ENCODE data around the gene CDAN1.
"Not testable (repeated sequence)": the region's sequence is repeated elsewhere in the genome, so short reads cannot be mapped to it uniquely, and the experiment has no call there.

The CDAN1 gene

DNA sequence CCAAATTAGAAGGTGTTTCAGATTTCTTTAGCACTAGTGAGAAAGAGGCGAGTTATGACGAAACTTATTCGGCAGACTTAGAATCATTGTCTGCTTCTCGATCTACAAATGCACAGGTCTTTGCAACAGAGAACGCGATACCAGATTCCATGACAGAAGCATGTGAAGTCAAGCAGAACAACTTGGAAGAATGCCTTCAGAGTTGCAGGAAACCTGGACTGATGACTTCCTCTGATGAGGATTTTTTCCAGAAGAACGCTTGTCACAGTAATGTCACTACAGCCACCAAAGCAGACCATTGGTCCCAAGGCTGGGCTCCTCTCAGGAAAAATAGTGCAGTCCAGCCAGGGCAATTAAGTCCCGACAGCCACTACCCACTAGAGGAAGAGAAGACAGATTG is 50.6 kb downstream of the CDAN1 start:
- in situ Hi-C loops (cut with HindIII; ENCODE audit: low sequenced_read_pairs): no loop called here
- DNase-seq (ENCODE audit: low read depth, low spot score): no peak
- TF ChIP-seq, protein P1, sequence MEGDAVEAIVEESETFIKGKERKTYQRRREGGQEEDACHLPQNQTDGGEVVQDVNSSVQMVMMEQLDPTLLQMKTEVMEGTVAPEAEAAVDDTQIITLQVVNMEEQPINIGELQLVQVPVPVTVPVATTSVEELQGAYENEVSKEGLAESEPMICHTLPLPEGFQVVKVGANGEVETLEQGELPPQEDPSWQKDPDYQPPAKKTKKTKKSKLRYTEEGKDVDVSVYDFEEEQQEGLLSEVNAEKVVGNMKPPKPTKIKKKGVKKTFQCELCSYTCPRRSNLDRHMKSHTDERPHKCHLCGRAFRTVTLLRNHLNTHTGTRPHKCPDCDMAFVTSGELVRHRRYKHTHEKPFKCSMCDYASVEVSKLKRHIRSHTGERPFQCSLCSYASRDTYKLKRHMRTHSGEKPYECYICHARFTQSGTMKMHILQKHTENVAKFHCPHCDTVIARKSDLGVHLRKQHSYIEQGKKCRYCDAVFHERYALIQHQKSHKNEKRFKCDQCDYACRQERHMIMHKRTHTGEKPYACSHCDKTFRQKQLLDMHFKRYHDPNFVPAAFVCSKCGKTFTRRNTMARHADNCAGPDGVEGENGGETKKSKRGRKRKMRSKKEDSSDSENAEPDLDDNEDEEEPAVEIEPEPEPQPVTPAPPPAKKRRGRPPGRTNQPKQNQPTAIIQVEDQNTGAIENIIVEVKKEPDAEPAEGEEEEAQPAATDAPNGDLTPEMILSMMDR (IDR thresholded peaks at IDR 0.05; ENCODE audit: low read depth, low read length): no peak
- H3K4me3 ChIP-seq (ENCODE audit: low read depth, low read length): no peak overlapping the region

DNA sequence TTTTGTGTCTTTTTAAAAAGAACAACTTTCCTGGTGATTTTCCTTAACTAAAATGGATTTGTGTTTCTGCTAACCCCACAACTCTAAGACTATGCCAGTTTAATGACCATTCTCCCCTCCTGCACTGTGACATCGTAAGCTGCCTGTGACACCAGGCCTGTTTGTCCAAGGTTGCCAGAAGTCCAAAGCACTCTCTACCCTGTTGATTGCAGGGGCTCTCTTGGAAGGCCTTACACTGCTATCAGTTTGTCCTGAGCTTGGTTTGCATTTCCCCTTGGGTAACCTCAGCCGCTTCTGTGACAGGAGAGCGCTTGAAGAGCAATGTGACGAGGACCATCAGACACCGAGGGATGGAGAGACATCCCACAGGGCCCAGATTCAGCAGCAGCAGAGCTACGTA is 55.8 kb downstream of the CDAN1 start:
- in situ Hi-C loops (cut with HindIII; ENCODE audit: low sequenced_read_pairs): no loop called here
- no peak overlapping the region for H3K4me3 ChIP-seq (ENCODE audit: low read depth, low read length)
- TF ChIP-seq, protein P1 (IDR thresholded peaks at IDR 0.05; ENCODE audit: low read depth, low read length): no peak
- DNase-seq (ENCODE audit: low read depth, low spot score): no peak

GRCh38 chr15:42680142-42680482 is 56.8 kb downstream of the CDAN1 start:
- in situ Hi-C loops (cut with HindIII; ENCODE audit: low sequenced_read_pairs); H3K4me3 ChIP-seq (ENCODE audit: low read depth, low read length); DNase-seq (ENCODE audit: low read depth, low spot score): not testable (repeated sequence)

DNA sequence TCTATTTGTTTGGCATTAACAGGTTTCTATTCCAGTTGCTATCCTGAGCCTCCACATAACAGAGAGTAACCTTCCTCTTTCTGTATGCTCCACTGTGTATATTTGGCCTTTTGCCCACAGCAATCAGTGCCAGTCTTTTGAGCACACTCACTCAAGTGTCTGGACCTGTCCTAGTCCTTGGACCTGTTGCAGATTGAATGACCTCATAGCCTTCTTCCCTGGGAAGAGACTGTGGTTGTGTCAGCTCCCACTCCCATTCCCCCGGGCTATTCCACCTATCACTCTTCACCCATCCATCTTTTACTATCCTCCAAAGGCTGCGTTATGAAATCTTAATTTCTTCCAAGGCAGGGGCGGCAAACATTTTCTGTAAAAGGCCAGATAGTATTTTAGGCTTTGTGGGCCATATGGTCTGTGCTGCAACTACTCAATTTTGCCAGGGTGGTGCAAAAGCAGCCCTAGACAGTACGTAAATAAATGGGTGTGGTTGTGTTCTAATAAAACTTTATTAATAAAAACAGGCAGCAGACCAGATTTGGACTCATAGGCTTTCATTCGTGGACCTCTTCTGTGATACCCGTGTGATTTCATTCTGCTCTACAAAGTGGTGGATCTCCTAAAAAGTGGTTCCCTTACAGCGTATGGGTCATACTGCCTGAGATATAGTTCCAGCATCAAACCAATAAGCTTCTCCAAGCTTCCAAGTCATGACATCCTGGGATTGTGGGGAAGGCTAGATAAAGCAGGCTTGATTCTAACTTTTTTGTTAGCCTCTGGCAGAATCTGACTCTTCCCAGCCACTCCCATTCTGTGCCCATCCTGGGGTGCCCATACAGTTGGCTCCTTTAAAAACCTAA is 57.4 kb downstream of the CDAN1 start:
- in situ Hi-C loops (cut with HindIII; ENCODE audit: low sequenced_read_pairs): no loop called here
- no peak overlapping the region for H3K4me3 ChIP-seq (ENCODE audit: low read depth, low read length)
- TF ChIP-seq, protein P1 (IDR thresholded peaks at IDR 0.05; ENCODE audit: low read depth, low read length): no peak
- DNase-seq (ENCODE audit: low read depth, low spot score): no peak

DNA sequence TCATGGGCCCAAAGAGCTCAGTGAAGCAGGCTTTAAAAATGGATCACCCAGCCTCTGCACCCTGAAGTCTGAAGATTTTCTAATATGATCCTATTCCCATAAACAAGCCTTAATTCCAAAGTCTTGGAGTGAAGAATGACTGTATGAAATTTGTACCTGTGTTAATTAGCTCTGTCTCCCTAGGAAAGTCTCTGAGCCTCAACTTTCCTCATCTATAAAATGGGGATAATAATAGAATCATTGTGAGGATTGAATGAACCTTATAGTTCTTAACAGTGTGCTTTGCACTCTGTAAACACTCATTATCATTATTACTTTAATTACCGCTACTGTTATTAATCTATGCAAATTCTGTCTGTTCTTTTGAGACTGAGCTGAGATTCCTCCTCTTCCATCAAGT is 61.9 kb downstream of the CDAN1 start:
- DNase-seq (ENCODE audit: low read depth, low spot score): no peak
- in situ Hi-C loops (cut with HindIII; ENCODE audit: low sequenced_read_pairs): no loop called here
- TF ChIP-seq, protein P1 (IDR thresholded peaks at IDR 0.05; ENCODE audit: low read depth, low read length): no peak

DNA sequence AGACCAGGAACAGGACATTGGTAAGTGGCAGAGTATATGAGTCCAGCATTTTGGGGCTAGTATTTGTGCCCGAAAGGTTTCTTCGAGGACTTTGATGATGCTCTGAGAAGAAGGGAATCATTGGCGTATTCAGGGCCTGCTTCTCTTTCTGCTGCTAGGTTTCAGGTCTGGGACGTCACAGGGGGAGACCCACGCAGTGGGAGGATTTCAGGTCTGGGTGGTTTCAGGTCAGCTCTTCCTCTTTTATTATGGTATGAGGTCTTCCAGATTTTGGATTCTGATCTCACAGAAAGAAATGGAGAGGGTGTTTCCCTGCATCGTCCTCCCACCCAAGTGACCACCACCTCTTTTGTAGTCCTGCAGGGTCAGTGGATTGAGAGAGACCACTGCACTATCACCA is 62.5 kb downstream of the CDAN1 start:
- no peak for DNase-seq (ENCODE audit: low read depth, low spot score)
- in situ Hi-C loops (cut with HindIII; ENCODE audit: low sequenced_read_pairs): no loop called here
- TF ChIP-seq, protein P1 (IDR thresholded peaks at IDR 0.05; ENCODE audit: low read depth, low read length): no peak
- H3K4me3 ChIP-seq (ENCODE audit: low read depth, low read length): no peak overlapping the region

More for the DNA sequence above, 61.9 kb downstream of the CDAN1 start:
- no peak overlapping the region for H3K4me3 ChIP-seq (ENCODE audit: low read depth, low read length)

Data from astrocyte of the spinal cord (primary cell).